Stimulated activated CD4-positive, alpha-beta T cell treated with anti-CD3 and anti-CD28 coated beads, Interleukin-4, amount 100 ng/mL, for 24 hours (primary cell): ENCODE data around the gene WDR75.
"Not testable (repeated sequence)": the region's sequence is repeated elsewhere in the genome, so short reads cannot be mapped to it uniquely, and the experiment has no call there.

ENCODE experiments used
- DNase-seq: peaks from one replicate; pipeline ENCODE4 v3.0.0-alpha.2; 2020

Gene WDR75

GRCh38 chr2:189442468-189442867 lies 1.2 kb downstream of the WDR75 start:
- DNase-seq = peak; percentile 14

GRCh38 chr2:189444322-189444721 lies 3.0 kb downstream of the WDR75 start:
- DNase-seq = peak; percentile 36

DNA sequence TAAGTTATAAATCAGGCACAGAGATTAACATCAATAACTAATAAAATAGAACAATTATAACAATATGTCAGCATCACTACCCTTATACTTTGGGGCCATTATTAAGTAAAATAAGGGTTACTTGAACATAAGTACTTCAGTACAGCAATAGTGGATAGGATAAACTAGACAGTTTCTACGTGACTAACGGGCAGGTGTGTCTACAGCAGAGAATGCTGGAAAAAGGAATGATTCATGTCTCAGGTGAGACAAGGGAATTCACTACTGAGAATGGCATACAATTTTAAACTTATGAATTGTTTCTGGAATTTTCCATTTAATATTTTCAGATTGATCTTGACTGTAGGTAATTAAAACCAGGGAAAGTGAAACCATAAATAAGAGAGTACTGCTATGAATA lies 5.5 kb downstream of the WDR75 start:
- DNase-seq = no peak

- no peak for DNase-seq
Observed at GRCh38 chr2:189454009-189454408, 12.7 kb downstream of the WDR75 start.

GRCh38 chr2:189465076-189465475 lies 23.8 kb downstream of the WDR75 start:
- no peak for DNase-seq

DNA sequence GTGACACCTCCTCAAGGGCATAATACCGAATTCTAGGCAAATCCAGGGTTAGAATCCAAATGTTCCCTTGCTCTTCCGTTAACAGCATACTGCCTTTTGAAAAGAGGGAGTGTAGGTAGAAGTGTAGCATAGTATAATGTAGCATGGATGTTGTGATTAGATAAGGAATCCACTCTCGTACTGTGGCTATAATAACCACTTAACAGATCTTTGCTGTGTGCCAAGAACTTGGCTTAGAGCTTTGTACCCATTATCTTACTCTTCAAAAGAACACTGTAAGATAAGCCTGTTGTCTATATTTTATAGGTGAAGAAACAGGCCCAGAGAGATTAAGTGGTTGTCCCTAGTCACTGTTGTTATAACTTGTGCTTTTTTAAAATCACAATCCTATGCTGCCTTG lies 24.2 kb downstream of the WDR75 start:
- DNase-seq = no peak

DNA sequence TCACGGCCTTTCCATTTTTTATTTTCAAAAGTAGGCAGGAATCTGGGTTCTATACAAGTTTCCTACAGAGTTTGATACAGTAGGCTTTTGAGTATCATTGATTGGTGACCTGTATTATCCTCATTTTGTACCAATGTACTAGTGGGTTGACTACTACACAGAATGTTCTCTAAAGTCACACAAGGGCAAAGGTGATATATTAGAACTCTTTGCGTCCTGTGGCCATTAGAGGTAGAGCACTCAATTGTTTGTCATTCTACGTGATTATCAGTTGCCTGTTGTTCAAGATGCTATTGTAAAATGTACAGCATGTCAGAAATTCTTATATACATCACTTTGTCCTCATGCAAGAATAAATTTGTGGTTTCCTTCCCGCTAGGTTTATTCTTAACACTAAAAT lies 24.8 kb downstream of the WDR75 start:
- no peak for DNase-seq

DNA sequence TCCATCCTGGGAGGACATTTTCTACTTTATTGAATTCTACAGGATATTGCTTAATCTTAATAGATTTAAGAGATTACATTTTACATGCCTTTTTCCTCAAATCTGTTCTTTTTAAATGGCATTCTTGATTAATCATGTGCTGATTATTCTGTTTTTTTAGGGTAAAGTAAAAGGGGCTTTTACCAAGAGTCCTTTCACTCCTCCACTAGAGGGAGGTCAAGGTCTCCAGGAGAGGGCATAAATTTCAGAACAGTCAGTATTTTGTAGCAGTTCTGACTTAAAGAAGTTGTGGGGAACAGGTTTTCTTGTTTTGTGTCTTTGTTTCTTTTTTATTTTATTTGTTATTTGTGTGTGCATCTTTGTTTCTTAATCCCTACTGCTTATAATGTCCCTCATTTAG lies 25.4 kb downstream of the WDR75 start:
- DNase-seq = no peak

DNA sequence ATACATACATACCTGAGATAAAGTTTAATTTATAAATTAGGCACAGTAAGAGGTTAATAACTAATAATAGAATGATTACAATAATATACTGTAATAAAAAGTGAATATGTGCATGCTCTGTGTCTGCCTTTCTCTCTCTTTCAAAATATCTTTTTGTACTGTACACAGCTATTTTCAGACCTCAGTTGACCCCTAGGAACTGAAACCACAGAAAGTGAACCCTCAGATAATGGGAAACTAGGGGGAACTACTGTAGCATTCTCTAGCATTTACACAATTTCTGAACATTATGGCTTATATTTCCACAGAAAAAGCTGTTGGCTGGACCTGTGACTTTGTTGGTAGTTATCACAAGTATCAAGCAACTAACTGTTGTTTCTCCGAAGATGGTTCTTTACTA lies 25.9 kb downstream of the WDR75 start:
- no peak for DNase-seq

DNA sequence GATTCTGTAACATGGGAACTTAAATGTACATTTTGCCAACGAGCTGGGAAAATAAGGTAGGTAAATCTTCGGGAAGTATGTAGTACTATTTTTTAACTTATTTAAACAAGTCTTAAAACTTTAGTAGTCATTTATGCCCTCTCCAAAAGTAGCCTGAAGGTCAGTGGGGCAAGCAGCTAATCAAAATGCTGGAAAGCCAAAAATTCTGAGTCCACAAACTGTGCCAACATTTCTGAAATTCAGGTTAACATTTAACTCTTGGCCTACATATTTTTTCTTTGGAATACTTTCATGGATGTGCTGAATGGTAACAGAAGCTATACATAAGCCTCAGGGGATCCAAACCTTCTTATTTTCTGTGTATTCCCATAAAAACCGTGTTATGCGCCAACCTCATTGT lies 26.3 kb downstream of the WDR75 start:
- no peak for DNase-seq

DNA sequence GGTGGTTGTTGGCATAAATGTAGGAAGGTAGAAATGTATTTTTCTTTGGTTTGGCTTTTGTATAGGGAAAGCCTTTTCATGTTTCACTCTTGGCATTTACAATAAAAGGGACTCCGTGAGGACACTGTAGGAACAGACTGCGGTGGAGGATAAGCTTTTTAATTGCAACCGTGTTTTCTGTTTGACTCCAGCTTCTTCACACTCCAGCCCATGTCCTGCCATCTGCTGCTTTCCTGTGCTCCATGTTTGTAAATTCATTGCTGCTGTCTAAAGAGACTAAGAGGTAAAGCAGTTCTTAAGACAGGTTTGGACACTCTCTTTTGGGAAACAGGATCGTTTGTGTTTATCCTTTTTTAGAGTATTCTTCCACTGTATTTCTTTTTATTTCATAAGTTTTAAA lies 33.3 kb downstream of the WDR75 start:
- no peak for DNase-seq

DNA sequence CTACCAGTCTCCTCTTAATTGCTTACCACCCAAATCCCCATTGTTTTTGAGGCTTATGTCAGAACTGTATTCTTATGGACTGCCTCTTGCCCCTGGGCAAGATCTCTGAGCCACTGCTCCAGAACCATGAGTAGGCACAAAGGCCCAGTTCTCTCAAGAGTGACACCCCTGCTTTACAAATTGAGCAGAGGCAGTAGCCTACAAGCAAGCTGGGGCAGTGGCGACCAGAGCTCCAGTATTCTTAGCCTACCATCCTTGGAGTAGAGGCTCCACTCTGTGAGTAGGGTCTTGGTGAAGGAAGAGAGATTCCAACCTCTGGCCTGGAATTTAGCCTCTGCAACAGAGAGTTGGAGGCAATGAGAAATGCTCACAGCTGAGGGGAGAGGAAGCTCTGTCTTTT lies 36.5 kb downstream of the WDR75 start:
- no peak for DNase-seq

DNA sequence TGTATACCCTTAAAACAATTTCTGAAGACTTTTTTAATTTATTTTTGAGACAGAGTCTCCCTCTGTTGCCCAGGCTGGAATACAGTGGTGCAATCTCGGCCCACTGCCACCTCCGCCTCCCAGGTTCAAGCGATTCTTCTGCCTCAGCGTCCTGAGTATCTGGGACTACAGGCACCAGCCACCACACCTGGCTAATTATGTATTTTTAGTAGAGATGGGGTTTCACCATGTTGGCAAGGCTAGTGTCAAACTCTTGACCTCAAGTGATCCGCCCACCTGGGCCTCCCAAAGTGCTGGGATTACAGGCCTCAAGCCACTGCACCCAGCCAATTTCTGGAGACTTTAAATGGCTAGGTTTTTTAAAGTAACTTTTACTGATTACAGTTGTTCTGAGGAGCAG lies 37.0 kb downstream of the WDR75 start:
- not testable (repeated sequence) for DNase-seq

- no peak for DNase-seq
Observed at GRCh38 chr2:189481071-189481470, 39.8 kb downstream of the WDR75 start.

DNA sequence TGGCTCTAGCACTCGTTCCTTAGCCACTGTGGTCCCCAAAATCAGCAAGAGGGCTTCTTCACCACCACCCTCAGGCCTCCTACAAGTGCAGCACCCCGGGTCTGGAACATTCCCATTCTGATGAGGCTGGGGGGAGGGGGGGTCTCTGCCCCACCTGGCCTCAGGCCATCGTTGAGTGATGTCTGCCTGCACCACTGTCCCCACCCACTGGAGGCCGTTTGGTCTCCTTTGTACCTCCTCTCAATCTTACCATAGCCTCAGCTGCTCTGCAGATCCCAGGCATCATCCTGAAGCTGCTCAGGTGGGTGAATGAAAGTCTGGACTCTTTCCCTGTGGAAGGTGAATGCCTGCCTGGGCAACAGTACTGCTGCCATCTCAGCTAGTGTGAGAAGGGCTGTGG lies 42.3 kb downstream of the WDR75 start:
- DNase-seq = no peak

- DNase-seq = no peak
Observed at GRCh38 chr2:189483980-189484740, 42.9 kb downstream of the WDR75 start.

DNA sequence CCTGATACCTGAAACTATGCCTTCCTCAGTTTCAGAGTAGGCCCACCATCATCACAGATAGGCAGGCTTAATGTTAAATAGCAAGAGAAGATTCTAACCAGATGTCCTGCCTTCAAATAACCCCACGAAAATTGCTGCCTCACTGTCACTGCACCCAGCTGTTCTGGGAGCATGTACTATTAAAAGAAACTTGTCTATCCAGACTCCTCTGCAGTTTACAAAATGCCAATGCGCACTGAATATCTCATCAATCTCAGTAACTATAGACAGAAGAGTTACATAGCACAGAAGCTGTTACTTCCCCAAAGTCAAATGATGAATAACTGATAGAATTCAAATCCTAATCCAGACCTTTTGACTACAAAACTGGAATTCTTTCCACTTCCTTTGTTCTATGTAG lies 43.9 kb downstream of the WDR75 start:
- DNase-seq = no peak

- DNase-seq = no peak
Observed at GRCh38 chr2:189486237-189486770, 45.0 kb downstream of the WDR75 start.

- DNase-seq = no peak
Observed at GRCh38 chr2:189487283-189488007, 46.2 kb downstream of the WDR75 start.

DNA sequence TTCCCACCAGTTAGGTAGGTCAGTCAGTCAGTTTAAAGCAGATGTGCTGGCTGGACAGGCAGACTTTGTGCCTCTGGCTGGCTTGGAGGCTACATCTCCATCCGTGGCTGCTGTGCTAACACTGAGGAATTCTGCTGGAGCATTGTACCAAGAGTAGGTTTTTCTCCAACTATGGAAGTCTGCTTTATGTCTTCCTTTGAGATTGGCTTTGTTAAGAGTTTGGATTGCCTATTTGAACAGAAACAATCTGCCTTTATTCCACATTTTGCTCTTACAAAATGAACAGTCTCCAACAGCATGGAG lies 46.7 kb downstream of the WDR75 start:
- DNase-seq = no peak

DNA sequence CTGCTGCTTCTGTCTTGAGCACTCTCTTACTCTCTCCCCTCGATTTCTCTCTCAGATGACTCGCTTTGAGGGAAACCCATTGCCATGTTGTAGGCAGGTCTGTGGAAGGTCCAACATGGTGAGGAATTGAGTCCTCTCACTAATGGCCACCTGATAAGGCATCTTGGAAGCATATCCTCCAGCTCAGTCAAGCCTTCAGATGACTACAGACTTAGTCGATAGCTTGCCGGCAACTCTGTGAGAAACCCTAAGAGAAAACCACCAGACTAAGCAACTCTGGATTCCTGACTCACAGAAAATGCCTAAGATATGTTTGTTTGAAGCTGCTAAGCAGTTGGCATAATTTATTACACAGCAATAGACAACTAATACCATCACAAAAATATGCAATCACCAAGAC lies 51.2 kb downstream of the WDR75 start:
- no peak for DNase-seq

- no peak for DNase-seq
Observed at GRCh38 chr2:189498205-189498604, 56.9 kb downstream of the WDR75 start.

- DNase-seq = no peak
Observed at GRCh38 chr2:189499137-189499536, 57.9 kb downstream of the WDR75 start.

DNA sequence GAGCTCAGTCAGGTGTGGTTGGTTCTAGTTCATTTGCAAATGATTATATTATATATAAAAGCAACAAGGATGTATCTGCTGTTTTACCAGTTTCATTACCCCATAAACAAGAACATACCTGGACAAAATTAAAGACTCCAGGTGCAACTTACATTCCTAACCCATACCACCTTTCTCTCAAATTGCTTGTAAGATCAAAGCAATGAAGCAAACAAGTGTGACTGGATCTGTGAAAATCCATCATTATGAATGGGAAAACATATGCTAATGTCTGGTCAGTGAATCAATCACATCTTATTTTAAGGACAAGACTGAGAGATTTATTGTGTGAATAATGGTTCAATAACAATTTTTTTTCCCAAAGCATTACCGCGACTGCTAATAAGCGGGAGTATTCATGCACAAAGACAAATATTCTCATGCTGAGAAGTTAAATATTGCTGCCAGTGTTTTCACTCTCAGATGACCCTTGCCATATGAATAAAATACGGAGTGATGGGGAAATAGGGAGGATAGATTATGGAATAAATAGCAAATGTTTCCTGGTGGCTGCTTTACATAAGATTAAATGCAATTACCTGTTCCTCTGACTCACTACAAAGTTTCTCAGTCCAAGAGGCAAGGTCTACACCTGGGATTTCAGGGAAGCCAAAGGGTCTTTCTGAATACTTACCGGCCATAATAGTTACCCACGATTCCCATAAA lies 59.3 kb downstream of the WDR75 start:
- no peak for DNase-seq
